Urinary bladder (tissue), 4 donors: Measurements from ENCODE around the gene TBC1D4. TPM values are rescaled to one million over a fixed set of nuclear protein-coding genes. Genes with fewer than 3 reads are reported as not detected.

Experiments
- DNase-seq: peaks from one replicate; pipeline ENCODE4 v3.0.0-alpha.2; 2015; ENCODE audit errors: extremely low spot score
- H3K27ac ChIP-seq: one replicate; pipeline ENCODE4 v1.5.1; 2013; ENCODE audit warnings: low read depth, mild to moderate bottlenecking, moderate library complexity
- H3K36me3 ChIP-seq: one replicate; pipeline ENCODE4 v1.6.1; 2013; ENCODE audit warnings: mild to moderate bottlenecking, moderate library complexity; ENCODE audit not compliant: insufficient read depth
- H3K4me1 ChIP-seq: one replicate; pipeline ENCODE4 v1.6.1; 2013; ENCODE audit warnings: mild to moderate bottlenecking, moderate library complexity; ENCODE audit not compliant: insufficient read depth
- H3K4me3 ChIP-seq: one replicate; pipeline ENCODE4 v1.5.1; 2013; ENCODE audit warnings: low read depth, low read length
- WGBS: extraction: QIAGEN DNeasy Blood & Tissue Kit; methylation state at CpG from one replicate; pipeline ENCODE4 v1.1.7; 2013; 5-methylcytosine and 5-hydroxymethylcytosine counted together
- polyA plus RNA-seq: library from polyadenylated mRNA; stranded (reverse); fragments of 200-250 nt; gene quantifications from one replicate; pipeline ENCODE4 v1.2.3, GENCODE V29; 2013
- total RNA-seq: library from RNA; depleted of rRNA; stranded (reverse); fragments of >200 nt; gene quantifications from one replicate; pipeline ENCODE4 v1.2.3, GENCODE V29; 2014
- donor health status: healthy with polysubstance abuse.
- donor health status: healthy.

TBC1D4 gene
- total and polyA plus RNA-seq, 2 donors, result 5.4 to 28.7 TPM

- WGBS, result 79% methylated on average over 1 of the region's 1 CpG
- Histone ChIP-seq H3K4me3 (no peak overlapping the region), H3K27ac (no peak overlapping the region), H3K36me3 (no peaks in the 10 kb centered on the region), H3K4me1 (no peaks in the 10 kb centered on the region)
- no peak for DNase-seq
Measured at GRCh38 chr13:75506018-75506417, 24.0 kb upstream of the TBC1D4 start.

GRCh38 chr13:75505327-75505726 lies 23.4 kb upstream of the TBC1D4 start:
- no peaks in the 10 kb centered on the region for H3K36me3 ChIP-seq
- WGBS, result 80% methylated on average over 3 of the region's 3 CpGs
- no peak overlapping the region for H3K27ac ChIP-seq
- H3K4me1 ChIP-seq, result no peaks in the 10 kb centered on the region
- no peak overlapping the region for H3K4me3 ChIP-seq
- no peak for DNase-seq

GRCh38 chr13:75495938-75496337 lies 14.0 kb upstream of the TBC1D4 start:
- 75% methylated on average over 5 of the region's 5 CpGs for WGBS
- no peak for DNase-seq

GRCh38 chr13:75494491-75494890 lies 12.5 kb upstream of the TBC1D4 start:
- 77% methylated on average over 1 of the region's 1 CpG for WGBS
- Histone ChIP-seq H3K36me3 (no peaks in the 10 kb centered on the region), H3K27ac (no peak overlapping the region), H3K4me3 (no peak overlapping the region), H3K4me1 (no peaks in the 10 kb centered on the region)
- no peak for DNase-seq

More at GRCh38 chr13:75495938-75496337, 14.0 kb upstream of the TBC1D4 start:
- Histone ChIP-seq H3K27ac (no peak overlapping the region), H3K4me1 (no peaks in the 10 kb centered on the region), H3K36me3 (no peaks in the 10 kb centered on the region), H3K4me3 (no peak overlapping the region)

- H3K36me3 ChIP-seq, result no peaks in the 10 kb centered on the region
- no peaks in the 10 kb centered on the region for H3K4me1 ChIP-seq
- no peak for DNase-seq
- H3K4me3 ChIP-seq, result no peak overlapping the region
- no peak overlapping the region for H3K27ac ChIP-seq
Measured at GRCh38 chr13:75493156-75493555, 11.2 kb upstream of the TBC1D4 start.

GRCh38 chr13:75492389-75492788 lies 10.4 kb upstream of the TBC1D4 start:
- Histone ChIP-seq H3K36me3 (no peaks in the 10 kb centered on the region), H3K4me1 (no peaks in the 10 kb centered on the region), H3K4me3 (no peak overlapping the region), H3K27ac (no peak overlapping the region)
- no peak for DNase-seq
- 95% methylated on average over 5 of the region's 5 CpGs for WGBS

GRCh38 chr13:75491376-75491775 lies 9.4 kb upstream of the TBC1D4 start:
- WGBS, result 82% methylated on average over 2 of the region's 2 CpGs
- H3K36me3 ChIP-seq, result no peaks in the 10 kb centered on the region
- H3K4me3 ChIP-seq, result no peak overlapping the region
- no peak overlapping the region for H3K27ac ChIP-seq
- H3K4me1 ChIP-seq, result no peaks in the 10 kb centered on the region
- no peak for DNase-seq

- Histone ChIP-seq H3K27ac (no peak overlapping the region), H3K4me1 (no peaks in the 10 kb centered on the region), H3K36me3 (no peaks in the 10 kb centered on the region), H3K4me3 (no peak overlapping the region)
- 62% methylated on average over 10 of the region's 10 CpGs for WGBS
- no peak for DNase-seq
Measured at GRCh38 chr13:75489502-75490263, 7.7 kb upstream of the TBC1D4 start.

GRCh38 chr13:75486146-75487062 lies 4.4 kb upstream of the TBC1D4 start:
- no peak for DNase-seq
- WGBS, result 59% methylated on average over 5 of the region's 5 CpGs
- Histone ChIP-seq H3K36me3 (no peaks in the 10 kb centered on the region), H3K4me1 (no peaks in the 10 kb centered on the region), H3K27ac (no peak overlapping the region), H3K4me3 (no peak overlapping the region)

GRCh38 chr13:75485286-75486062 lies 3.5 kb upstream of the TBC1D4 start:
- no peak for DNase-seq
- H3K27ac ChIP-seq, result no peak overlapping the region
- H3K4me3 ChIP-seq, result no peak overlapping the region
- WGBS, result 91% methylated on average over 1 of the region's 1 CpG
- H3K4me1 ChIP-seq, result no peaks in the 10 kb centered on the region
- no peaks in the 10 kb centered on the region for H3K36me3 ChIP-seq

GRCh38 chr13:75482820-75483079 lies 781 bp upstream of the TBC1D4 start:
- 1% methylated on average over 1 of the region's 1 CpG for WGBS
- no peaks in the 10 kb centered on the region for H3K36me3 ChIP-seq
- DNase-seq, result no peak
- H3K4me1 ChIP-seq, result no peaks in the 10 kb centered on the region
- no peak overlapping the region for H3K27ac ChIP-seq
- H3K4me3 ChIP-seq, result no peak overlapping the region

GRCh38 chr13:75481176-75482069 lies 546 bp downstream of the TBC1D4 start:
- H3K27ac ChIP-seq, result no peak overlapping the region
- DNase-seq, result no peak

GRCh38 chr13:75480671-75481175 lies 1.2 kb downstream of the TBC1D4 start:
- under 1% methylated on average over 48 of the region's 48 CpGs for whole genome bisulfite sequencing
- DNase-seq, result peak; percentile 70
- Histone ChIP-seq H3K36me3 (no peaks in the 10 kb centered on the region), H3K4me3 (peak overlapping the region; percentile 90), H3K27ac (no peak overlapping the region), H3K4me1 (no peaks in the 10 kb centered on the region)

More at GRCh38 chr13:75481176-75482069, 546 bp downstream of the TBC1D4 start:
- H3K36me3 ChIP-seq, result no peaks in the 10 kb centered on the region
- peak overlapping the region; percentile 90 for H3K4me3 ChIP-seq
- no peaks in the 10 kb centered on the region for H3K4me1 ChIP-seq
- under 1% methylated on average over 100 of the region's 100 CpGs for WGBS
